Hippocampal formation (tissue), 2 donors: Measurements from ENCODE around the gene WBP2.

ENCODE experiments used
- DNase-seq, 2 donors: peaks; one replicate each; lab custom pipeline; 2025; lab: John Stamatoyannopoulos, UW

Gene WBP2

DNA sequence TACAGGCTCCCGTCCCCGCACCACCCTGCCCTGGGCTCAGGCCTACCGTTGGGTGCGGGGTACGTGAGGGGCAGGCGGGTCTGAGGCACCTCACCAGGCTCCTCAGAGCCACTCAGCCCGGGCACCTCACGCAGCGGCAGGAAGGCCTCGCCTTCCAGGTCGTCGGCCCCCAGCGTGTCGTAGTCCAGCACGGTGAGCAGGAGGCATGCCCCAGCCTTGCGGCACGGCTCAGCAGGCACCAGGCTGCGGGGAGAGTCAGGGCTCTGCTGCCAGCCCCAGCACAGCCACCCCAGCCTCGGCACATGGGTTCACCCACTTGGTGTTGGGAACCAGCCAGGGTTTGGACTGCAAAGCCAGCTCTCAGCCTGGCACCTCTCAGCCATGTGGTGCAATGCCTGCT is 26.4 kb downstream of the WBP2 start:
- no peak for DNase-seq

DNA sequence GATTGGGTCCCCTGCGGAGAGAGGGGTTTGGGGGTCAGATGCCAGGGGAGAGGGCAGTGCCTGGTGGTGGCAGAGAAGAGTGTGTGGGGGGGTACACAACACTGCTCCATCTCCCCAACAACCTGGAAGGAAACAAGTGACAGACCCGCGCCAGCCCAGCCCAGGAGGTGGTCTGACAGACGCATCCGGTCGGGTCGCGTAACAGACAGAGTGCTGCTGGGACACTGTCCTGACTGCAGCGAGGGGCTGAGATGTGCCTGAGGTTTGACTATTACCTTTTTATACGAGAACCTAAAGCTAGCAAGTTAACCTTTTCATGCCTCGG is 27.1 kb downstream of the WBP2 start:
- DNase-seq = no peak

DNA sequence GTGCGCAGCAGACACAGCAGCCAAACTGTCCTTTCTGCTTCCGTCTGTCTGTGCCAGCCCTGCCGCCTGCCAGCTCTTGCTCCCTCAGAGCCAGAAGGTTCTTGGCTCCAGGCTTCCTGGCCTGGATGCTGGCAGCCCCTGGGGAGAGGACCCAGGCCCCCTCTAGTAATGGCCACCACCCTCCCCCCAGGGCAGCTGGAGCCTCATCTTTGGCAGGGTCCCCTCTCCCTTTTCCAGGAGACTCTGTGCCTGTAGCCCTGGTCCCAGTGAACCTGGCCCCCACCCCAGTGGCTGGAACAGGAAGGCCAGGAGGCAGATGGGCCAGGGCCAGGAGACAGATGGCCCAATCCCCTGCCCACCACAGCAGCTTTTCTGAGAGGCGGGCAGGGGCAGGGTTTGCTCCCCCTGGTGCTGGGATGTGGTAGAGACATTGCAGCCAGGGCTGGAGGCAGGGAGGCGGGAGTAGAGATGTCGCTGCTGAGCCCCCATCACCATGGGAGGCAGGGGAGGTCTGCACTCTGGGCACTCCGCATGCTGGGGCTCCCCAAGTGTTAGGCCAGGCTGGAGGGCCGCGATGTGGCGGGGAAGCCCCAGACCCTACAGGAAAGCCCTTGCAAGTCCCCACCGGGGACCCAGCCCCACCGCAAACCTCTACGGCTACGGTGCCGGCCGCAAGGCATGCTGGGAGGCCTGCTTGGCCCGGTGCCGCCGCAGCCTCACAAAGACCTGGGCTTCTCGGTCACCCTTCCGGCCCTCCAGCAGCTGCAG is 27.6 kb downstream of the WBP2 start:
- peak; percentile 30 to 64 for DNase-seq

DNA sequence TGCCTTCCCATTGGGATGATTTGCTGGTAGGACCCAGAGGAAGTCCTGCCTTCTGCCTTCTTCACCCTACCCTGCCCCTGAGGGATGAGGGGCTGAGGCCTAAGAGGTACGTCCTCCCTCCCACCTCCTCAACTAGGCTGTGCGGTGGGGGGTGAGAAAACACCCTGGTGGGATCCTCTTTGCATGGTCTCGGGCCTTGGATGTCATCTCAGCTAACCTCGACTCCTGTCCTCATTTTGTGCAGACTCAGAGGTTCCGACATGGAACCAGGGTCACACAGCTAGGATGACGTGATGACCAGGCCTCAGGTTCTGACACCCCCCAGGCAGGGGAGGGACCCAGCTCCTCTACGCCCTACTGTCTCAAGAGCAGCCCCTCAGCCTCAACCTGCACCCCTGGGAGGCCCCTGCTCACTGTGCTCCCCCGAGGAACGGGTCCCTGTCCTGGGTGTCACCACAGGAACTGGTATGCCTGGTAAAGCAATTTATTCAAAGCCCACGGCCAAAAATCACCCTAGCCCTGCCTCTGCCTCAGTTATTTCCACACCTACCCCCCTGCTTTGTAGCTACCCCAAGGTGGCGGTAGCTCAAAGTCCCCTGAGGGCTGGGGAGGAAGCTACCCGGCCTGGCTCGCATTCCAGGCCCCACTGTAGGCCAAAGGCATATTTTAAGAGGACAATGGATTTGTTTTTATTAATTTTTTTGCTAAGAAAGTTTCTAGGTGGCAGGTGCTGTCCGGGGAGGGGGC is 28.4 kb downstream of the WBP2 start:
- DNase-seq = no peak

DNA sequence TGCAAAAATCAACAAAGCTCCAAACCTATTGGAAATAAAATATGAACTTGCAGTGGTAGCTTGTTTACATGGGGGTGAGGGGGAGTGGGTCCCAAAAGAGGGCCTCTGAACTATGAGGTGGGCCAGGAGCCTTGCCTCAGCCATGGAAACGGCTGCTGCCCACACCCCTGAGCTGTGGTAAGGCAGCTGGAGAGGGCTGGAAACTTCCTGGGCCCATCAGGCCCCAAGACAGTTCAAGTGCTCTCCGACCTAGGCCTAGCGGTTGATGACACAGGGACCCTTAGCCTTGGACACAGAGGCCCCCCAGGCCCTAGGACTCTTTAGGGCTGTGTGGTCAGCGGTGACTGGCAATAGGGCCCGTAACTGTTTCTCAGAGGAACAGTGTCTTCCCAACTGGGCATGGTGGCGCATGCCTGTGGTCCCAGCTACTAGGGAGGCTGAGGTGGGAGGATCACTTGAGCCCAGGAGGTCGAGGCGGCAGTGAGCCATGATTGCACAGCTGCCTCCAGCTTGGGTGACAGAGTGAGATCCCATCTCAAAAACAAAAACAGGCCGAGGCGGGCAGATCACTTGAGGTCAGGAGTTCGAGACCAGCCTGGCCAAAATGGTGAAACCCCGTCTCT is 29.3 kb downstream of the WBP2 start:
- no peak for DNase-seq

DNA sequence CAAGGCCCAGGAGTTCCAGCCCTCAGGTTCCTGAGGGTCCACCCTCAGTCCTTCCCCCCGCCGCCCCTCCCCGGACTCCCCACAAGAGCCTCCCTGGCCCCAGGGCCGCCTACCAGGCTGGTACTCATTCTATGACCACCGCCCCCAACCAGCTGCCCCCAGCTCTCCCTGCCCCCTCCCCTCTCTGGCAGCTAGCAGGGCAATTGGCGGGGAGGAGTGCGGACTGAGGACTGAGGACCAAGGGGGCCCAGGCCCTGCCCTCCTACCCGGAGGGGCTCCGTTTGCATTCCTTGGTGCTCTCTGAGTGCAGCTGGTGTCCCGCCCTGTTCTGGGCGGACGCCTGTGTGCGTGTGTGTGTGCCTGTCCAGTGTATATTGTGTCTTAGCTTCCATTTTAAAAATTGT is 30.0 kb downstream of the WBP2 start:
- no peak for DNase-seq

DNA sequence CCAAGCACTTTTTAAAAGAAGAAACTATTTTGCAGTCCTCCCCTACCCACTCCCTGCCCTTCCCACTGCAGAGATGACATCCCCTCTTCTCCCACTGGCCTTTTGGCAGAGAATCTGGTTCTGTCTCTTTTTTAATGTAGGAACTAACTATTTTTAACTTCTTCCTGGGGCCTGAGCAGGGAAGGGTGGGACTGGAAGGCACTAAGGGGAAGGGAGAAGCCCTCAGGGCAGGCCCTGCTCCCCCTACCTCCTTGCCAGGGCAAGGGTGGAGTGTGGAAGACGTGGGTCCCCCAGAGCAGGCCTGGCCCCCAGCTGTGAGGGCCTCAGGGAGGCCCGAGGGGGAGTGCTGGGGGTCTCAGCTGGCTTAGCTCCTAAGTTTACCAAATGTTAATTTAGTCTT is 30.5 kb downstream of the WBP2 start:
- no peak for DNase-seq

DNA sequence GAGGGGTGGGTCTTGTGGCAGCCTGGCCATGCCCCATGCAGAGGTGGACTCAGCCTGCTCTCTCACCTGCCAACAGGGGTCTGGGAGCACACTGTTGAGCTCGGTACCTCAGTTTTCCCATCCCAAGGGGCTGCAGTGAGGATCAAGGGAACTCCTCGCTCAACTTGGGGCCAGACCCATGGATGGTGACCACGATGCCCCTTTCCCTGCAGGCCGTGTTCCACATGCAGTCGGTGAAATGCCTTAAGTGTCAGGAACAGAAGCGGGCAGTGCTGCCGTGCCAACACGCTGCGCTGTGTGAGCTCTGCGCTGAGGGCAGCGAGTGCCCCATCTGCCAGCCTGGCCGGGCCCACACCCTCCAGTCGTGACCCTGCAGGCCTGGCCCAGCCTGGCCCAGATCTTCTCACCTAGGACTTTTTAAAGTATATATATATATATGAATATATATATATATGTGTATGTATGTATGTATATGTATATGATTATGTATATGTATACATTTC is 31.0 kb downstream of the WBP2 start:
- no peak for DNase-seq

DNA sequence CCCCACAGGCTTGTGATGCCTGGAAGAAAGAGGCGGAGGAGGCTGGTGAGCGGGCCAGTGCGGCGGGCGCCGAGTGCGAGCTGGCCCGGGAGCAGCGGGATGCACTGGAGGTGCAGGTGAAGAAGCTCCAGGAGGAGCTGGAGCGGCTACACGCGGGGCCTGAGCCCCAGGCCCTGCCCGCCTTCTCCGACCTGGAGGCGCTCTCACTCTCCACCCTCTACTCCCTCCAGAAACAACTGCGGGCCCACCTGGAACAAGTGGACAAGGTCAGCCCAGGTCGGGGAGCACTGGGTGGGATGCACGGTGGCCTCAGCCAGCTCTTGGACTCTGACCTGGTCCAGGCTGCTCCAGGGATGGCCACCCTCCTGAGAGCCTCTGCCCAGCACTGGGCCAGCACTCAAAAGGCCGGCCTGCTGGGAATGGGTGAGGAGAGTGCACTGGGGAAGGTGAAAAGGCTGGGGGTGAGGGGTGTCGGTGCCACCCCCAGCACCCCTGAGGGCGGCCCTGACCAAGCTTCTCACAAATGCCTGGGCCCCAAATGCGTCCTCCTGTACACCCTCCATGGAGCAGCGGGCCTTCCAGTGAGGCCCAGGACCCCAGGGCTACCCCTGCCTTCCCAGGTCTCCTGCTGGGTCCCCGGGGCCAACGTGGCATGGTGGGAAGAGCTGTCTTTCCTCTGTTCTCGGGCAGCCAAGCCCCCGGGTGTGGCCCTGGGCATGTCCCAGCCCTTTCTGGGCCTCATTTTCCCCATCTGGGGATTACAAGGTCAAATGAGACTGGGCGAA is 31.7 kb downstream of the WBP2 start:
- no peak for DNase-seq

DNA sequence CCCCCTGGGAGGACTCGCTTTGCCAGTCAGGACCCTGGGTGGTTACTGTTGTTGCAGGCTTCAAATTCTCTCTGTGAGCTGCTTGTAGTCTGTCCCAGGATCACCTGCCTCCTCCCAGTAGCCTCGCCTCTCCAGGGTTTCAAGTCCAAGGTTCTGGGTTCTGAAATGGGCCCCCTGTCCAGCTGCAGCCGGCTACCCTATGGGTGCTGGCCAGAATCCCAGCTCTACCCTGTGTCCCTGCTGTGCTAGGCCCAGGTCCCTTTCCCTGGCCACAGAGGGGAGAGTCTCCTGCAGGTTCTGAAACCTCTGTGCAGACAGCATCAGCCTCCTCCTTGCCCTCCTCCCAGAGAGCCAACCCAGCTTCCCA is 32.4 kb downstream of the WBP2 start:
- DNase-seq = no peak

DNA sequence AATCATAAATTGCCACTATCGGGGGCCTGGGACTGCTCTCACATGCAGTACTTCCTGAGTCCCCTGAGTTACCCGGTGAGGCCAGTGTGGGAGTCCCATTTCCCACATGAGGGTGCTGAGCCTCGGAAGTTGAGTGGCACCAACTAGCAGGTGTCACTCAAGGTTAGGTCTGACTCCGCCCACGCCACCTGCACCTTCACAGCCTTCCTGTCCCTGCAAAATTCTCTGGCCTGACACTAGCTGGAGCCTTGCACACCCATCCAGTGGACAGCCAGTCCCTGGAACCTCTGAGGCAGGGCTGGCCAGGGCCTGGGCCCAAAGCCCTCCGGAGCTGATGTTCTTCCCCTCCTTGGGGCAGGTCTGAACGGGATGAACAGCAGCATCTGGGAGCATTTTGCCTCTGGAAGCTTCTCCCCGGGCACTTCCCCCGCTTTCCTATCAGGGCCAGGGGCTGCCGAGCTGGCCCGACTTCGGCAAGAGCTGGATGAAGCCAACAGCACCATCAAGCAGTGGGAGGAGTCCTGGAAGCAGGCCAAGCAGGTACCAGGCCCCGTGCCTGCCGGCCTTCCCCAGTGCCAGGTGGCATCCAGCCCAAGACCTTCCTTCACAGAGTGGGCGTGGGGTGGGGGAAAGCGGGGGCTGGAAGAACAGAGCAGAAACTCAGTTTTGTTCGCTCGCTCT is 32.9 kb downstream of the WBP2 start:
- DNase-seq = no peak

DNA sequence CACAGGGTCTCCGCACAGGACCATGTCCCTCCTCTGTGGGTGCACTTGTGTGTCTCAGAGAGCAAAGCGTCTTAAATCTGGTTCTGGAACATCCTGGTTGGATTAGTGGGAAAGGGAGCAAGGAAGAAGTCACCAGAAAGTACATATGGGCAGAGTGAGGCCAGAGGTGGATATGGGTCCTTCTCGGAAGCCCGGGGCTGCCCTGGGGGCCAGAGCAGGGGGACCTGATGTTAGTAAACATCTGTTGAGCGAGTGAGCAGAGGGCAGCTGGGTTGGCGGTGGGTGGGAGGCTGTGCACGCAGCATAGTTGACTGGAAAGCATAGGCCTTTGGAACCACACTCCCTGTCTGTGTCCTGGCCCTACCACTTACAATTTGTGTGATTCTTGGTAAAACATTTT is 33.6 kb downstream of the WBP2 start:
- DNase-seq = no peak

DNA sequence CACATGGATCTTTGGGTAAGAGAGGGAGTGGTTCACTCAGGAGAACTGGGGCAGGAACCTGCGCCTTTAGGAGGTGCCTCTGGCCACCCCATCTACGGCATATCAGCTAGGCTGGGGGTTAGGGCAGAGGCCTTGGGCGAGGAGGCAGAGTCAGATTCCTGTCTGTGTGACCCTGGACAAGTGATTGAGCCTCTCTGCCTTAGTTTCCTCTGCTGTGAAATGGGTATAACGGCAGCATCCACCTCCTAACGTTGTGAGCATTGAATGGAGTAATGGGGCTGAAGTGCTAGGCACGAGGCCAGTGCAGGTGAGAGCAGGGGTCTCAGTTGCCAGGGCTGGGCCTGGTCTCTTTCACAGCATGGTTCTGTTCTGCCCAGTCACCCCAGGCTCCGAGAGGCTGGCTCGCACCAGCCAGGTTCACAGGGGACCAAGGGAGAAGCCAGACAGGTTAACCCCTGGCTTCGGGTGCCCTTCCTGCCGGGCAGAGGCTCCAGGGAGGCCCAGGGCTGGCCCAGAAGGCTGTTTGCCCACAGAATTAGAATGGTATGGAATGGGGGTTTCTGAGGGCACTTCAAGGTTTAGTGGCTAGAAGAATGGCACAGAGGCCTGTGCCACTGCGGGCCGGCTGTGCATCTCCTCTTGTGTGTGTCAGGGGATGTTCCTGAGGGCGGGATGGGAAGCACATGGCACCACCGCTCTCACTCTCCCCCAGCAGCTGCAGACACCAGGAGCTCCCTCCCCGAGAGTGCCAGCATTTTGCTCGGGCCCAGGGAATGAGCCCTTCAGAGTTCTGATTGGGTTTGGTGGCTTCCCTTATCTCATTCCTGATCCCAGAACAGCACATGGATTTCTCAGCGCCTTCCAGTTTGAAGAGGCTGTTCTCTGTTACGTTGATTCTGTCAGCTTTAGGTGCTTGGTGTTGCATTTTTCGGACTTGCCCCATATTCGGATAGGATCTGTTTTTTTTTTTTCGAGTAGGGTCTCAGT is 34.7 kb downstream of the WBP2 start:
- no peak for DNase-seq

DNA sequence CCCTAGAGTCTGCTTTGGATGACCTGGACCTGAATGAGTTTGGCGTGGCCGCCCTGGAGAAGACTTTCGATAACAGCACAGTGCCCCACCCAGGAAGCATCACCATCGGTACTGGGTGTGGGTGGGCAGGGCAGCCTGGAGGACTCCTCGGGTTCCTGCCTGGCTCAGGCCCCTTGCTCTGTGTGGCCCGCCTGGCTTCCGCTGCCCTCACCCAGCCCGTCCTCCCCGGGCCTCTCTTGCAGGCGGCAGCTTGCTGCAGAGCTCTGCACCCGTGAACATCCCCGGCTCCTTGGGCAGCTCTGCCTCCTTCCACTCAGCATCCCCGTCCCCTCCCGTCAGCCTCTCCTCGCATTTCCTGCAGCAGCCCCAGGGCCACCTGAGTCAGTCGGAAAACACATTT is 35.5 kb downstream of the WBP2 start:
- DNase-seq = no peak

DNA sequence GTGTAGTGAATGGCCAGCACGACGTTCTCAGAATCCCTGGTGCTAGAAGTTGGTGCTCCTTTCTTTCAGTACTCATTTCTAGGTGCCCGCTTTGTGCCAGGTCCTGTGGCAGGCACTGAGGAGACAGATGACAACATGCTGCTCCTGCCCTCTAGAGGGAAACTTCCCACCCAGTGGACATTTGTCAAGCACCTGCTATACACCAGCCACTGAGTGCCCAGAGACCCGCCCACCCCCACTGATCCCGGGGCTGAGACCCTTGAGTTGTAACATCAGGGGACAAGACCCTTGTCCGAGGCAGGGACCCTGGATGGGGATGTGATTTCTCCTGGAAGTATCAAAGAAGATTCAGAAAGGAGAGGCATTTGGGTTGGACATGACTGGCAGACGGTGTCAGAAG is 36.0 kb downstream of the WBP2 start:
- no peak for DNase-seq

DNA sequence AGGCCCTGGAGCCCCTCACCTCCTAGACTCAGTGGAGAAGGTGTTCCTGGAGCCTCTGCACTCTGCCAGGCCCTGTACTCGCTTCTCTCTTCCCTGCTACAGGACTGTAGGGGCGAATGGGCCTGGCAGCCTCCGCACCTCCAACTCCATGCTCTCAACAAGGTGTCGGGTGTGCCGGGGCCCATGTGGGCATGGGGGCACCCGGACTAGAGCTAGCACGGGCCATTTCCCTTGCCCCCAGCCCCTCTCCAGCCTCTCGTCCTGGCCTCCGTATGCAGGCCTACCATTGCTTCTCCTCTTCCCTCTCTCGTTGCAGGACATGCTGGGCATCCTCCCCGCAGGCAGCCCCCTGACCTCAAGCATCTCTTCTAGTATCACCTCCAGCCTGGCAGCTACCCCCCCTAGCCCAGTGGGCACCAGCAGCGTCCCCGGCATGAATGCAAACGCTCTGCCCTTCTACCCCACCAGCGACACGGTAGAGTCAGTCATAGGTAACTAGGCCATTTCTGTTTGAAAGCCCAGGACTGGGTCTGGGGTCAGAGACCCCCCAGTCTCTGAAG is 36.7 kb downstream of the WBP2 start:
- no peak for DNase-seq

DNA sequence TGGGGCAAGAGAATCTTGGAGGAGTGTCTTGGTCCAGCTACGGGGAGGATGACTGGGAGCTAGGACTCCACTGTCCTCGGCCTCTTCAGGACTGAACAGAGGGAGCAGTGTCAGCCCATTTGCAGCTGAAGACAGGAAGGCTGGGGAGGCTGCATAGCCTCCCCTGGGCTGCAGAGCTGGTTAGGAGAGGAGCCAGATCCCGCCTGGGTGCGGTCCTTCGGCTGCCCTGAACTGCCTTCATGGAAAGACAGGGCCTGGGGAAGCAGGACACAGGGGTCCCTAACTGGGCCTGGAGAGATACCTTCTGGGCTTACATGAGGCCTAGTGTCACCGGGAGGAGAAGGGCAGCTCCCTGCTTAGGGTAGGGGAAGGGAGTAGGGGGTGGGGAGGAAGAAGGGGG is 37.6 kb downstream of the WBP2 start:
- no peak for DNase-seq

DNA sequence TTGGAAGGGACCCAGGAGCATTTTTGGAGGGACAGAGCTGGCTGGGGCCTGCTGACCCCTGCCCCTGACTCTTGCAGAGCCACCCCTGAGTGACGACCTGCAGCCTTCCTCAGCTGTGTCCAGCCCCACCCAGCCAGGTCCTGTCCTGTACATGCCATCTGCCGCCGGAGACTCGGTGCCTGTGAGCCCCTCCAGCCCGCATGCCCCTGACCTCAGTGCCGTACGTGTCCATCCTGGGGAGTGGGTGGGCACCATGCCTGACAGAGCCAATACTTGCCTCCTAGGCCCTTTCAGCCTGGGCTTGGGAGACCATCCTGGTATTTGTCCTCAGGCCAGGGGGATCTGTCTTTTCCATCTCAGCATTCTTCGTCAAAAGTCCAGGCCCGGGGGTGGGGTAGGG is 38.4 kb downstream of the WBP2 start:
- no peak for DNase-seq

DNA sequence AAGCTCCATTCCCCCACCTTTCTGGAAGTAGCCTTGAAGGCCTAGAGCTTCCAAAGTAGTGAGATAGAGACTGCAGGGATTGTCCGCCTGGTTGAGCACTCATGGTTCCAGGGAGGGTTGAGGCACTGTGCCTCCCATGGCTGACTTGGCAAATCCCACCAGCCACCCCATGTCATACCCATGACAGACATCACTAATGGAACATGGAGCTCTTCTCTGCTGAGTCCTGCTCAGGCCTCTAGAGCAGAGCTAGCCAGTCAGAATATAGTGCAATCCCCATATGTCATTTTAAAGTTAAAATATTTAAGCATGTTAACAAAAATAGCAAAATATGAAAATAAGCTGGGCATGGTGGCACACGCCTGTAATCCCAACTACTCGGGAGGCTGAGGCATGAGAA is 39.7 kb downstream of the WBP2 start:
- DNase-seq = no peak

DNA sequence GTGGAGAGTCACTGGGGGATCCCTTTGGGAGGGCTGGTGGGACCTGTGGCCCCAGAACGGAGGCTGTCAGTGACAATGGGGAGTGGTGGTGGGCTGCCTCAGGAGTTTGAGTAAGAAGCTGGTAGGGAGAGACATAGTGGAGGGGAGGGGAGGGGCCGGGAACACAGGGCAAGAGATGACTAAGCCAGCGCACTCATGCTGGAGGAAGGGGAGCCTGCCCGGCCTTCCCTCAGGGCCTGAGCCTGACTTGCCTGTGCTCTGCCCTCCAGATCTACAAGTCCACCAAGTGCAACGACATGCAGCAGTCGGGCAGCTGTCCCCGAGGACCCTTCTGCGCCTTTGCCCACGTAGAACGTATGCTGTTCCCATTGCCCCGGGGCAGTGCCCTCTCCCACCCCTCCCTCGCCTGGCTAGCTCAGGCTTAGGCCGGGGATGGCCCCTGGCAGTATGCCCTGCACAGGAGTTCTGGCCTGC is 40.2 kb downstream of the WBP2 start:
- no peak for DNase-seq
